G401 (cell line): ENCODE results near the gene ZNF438. TPM values are rescaled to one million over a fixed set of nuclear protein-coding genes. Genes with fewer than 3 reads are reported as not detected.

Source experiments
- DNase-seq: peaks from one replicate; pipeline ENCODE4 v3.0.0-alpha.2; 2015; ENCODE audit warnings: low spot score
- in situ Hi-C: cut with HindIII; loops from 2 replicates; pipeline ENCODE4 v1.10.0; 2016; ENCODE audit warnings: low sequenced_read_pairs, mixed read lengths
- total RNA-seq: library from RNA; depleted of rRNA; stranded (reverse); fragments of >200 nt; shearing (Covaris generic); gene quantifications from 2 replicates; pipeline ENCODE4 v1.2.3, GENCODE V29; 2014

The ZNF438 gene
- total RNA-seq, 1 experiment from 2014 or later = 9.6 TPM

DNA sequence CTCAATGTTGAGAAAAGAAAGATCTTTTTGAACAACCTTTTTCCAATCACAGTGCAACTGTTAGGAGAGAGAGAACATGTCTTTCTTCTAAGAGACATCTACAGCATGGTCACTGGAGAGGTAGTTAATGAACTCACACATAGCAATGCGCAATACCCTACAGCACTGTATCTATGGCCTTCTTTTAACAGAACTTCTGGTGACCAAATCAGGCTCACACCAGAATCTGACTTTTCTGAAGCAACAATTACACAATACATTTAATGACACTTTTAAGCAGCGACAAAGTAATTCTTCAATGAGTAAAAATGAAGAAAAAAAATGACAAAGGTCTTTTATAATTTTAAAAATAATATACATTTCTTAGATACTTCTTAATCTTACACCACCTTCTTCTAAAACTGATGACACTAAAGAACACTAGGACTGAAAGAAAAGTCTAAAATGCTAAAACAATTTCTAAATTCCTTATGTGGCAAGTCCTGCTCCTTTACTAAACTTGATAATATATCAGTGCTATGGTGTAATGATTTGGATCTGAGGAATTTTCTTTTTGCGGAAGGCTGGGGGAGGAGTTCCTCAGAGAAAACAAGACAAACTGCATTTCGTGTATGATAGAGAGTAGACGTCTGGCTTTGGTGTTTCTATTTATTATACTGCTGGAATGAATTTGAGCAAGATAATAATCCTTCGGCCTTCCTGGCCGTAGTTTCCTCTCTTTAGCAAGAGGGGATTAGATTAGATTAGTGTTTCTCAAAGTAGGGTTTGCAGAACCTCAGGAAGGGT, 166.3 kb downstream of the ZNF438 start:
- in situ Hi-C loops = no loop called here
- DNase-seq = no peak

- in situ Hi-C loops = no loop called here
- no peak for DNase-seq
Measured at GRCh38 chr10:30863516-30864210, 168.0 kb downstream of the ZNF438 start.

DNA sequence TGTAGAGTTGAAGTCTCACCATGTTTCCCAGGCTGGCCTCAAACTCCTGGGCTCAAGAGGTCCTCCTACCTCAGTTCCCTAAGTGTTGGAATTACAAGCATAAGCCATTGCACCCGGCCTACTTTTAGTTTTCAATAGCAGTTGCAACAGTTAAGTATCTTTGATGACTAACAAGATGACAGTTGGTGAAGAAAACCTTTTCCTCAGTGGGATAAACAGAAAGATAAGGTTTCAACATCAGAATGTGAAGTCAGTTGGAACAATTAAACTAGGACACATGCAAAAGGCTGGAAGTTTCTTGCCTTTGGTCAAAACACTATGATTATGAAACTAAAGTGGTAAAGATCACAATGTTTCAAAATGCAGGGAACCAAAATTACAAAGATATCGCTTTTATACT, 169.2 kb downstream of the ZNF438 start:
- DNase-seq = no peak
- in situ Hi-C loops = no loop called here

DNA sequence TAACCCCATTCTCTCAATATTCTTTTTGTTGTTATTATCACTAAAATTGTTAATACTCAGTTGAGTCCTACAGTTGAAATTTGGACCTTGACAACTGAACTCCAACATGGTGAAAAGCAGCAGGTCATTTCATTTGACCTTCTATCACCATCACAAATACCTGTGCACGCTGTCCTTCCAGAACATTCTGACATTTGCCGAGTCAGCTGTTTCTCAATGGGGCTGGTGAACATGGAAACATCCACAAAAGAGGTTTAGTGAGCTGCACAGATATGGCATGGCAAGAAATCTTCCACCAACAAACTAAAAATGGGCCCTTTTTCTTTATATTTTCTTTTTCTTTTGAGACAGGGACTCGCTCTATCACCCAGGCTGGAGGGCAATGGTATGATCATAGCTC, 169.7 kb downstream of the ZNF438 start:
- in situ Hi-C loops = no loop called here
- no peak for DNase-seq

DNA sequence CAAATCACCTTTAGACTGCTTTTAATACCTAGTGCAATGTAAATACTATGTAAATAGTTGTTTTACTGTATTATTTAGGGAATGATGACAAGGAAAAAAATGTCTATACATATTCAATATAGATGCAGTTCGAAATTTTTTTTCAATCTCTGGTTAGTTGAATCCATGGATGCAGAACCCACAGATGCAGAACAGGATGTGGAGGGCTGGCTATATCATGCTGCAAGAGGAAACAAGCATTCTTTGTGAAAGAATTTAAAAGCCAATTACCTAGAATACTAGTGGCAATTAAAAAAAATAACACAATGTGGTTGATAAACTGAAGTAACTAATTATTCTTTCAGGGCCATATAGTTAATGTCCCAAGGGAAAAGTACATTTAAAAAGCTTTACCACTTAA, 170.4 kb downstream of the ZNF438 start:
- no peak for DNase-seq
- in situ Hi-C loops = no loop called here

DNA sequence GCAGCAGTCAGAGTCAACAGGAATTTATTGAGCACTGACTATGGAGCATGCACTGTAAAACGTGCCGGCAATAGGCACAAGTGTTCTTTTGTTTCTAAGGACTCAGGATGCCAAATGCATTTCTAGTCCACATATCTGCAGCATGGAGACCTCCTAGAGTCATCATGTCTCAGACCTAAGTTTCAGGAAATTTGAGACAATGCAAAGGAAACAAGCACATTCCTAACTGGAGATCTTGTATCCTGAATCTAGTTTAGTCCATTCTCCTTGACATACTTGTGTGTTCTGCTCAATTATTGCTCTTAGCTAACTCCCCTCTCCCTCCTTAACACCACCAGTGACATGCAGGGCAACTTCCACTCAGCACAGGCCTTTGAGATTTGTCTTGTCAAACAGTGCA, 173.2 kb downstream of the ZNF438 start:
- no peak for DNase-seq
- in situ Hi-C loops = no loop called here

- in situ Hi-C loops = no loop called here
- peak; percentile 20 for DNase-seq
Measured at GRCh38 chr10:30857803-30858202, 173.9 kb downstream of the ZNF438 start.

GRCh38 chr10:30855131-30855530, 176.5 kb downstream of the ZNF438 start:
- no peak for DNase-seq
- in situ Hi-C loops = no loop called here

DNA sequence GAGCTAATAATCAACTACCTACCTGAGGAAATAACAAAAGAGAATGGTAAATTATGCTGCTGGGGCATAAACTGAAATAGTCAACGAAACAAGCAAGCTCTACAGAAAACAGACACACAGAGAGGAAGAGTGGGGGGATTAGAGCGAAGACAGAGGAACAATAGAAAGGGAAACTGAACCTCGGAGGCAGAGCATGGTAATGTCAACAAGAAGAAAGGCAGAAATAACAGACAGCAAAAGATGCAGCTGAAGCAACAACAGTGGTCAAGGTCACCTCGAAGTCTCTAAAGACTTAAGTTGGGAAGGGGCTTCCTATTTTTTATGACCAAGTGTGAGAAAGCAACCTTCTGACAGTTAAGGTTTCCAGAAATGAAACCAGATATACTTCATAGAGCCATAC, 177.0 kb downstream of the ZNF438 start:
- no peak for DNase-seq
- in situ Hi-C loops = no loop called here

GRCh38 chr10:30853066-30853465, 178.6 kb downstream of the ZNF438 start:
- in situ Hi-C loops = no loop called here
- DNase-seq = no peak

- no peak for DNase-seq
- in situ Hi-C loops = no loop called here
Measured at GRCh38 chr10:30850776-30851175, 180.9 kb downstream of the ZNF438 start.

- in situ Hi-C loops = no loop called here
Measured at GRCh38 chr10:30849231-30850035, 182.2 kb downstream of the ZNF438 start.

DNA sequence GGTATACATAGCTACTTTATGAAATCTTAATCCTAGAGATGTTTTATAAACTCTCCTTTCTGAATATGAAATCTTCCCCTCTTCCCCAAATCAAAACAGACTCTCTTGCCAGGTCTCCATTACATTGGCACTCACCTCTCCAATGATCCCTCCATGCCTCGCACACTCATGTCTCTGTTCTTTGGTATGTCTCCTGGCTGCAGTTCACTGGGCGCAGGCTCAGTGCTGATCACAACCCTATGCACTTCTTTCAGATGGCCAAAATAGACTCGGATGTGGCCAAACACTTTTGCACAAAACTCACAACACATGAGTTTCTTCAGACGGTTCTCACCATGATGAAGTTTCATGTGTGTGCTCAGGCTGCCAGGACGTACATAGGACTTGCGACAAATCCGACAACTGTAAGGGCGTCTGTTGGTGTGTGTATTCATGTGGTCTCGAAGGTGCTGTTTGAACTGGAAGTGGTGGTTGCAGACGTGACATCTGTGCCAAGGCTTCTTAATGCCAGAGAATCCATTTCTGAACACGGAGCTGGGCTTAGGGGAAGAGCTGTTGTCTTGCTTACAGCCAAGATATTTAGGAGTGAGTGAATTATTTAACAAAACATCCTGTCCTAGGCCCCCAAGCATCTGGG, 183.2 kb downstream of the ZNF438 start:
- no peak for DNase-seq
- in situ Hi-C loops = no loop called here

More at GRCh38 chr10:30849231-30850035, 182.2 kb downstream of the ZNF438 start:
- no peak for DNase-seq

- no peak for DNase-seq
- in situ Hi-C loops = no loop called here
Measured at GRCh38 chr10:30847642-30848041, 184.0 kb downstream of the ZNF438 start.

- in situ Hi-C loops = no loop called here
- no peak for DNase-seq
Measured at GRCh38 chr10:30847199-30847598, 184.5 kb downstream of the ZNF438 start.

- no peak for DNase-seq
- in situ Hi-C loops = no loop called here
Measured at GRCh38 chr10:30846710-30847109, 185.0 kb downstream of the ZNF438 start.

DNA sequence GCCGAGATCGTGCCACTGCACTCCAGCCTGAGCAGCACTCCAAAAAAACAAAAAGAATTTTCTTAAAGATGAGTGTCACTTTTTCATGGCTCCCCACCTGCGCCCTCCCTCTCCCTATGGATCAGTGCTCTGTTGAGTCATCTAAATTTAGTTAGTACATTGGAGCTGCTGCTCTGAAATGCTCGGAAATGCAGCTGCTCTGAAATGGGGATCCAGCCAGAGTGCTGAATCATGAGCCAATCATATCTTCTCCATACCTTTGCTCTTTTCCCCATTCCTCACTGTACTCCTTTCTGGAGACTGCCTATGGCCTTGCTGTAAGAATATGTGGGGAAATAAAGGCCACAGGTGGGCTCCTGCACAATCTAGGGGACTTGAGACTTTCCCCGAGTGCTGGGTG, 188.8 kb downstream of the ZNF438 start:
- DNase-seq = no peak
- in situ Hi-C loops = no loop called here

GRCh38 chr10:30842185-30842584, 189.5 kb downstream of the ZNF438 start:
- DNase-seq = no peak
- in situ Hi-C loops = no loop called here

GRCh38 chr10:30840395-30841050, 191.1 kb downstream of the ZNF438 start:
- no peak for DNase-seq
- in situ Hi-C loops = no loop called here
